HG03280 (cell line): Measurements from ENCODE around the gene COL25A1.
"Not testable (repeated sequence)": the region's sequence is repeated elsewhere in the genome, so short reads cannot be mapped to it uniquely, and the experiment has no call there.

ENCODE experiments used
- ATAC-seq: cut with Tn5 transposase; IDR thresholded peaks from one replicate; pipeline ENCODE4 v1.9.1; 2021; ENCODE audit warnings: mild to moderate bottlenecking, moderate library complexity; ENCODE audit not compliant: unreplicated experiment

COL25A1 gene

GRCh38 chr4:109020861-109021260 is 281.6 kb downstream of the COL25A1 start:
- no peak for ATAC-seq

- ATAC-seq: no peak
These were observed 286.3 kb downstream of the COL25A1 start for GRCh38 chr4:109016200-109016599.

- ATAC-seq: no peak
These were observed 287.0 kb downstream of the COL25A1 start for GRCh38 chr4:109015413-109015810.

GRCh38 chr4:109014593-109015412 is 287.7 kb downstream of the COL25A1 start:
- ATAC-seq: no peak

- no peak for ATAC-seq
These were observed 290.1 kb downstream of the COL25A1 start for GRCh38 chr4:109012286-109012880.

- no peak for ATAC-seq
These were observed 291.0 kb downstream of the COL25A1 start for GRCh38 chr4:109011241-109012026.

- no peak for ATAC-seq
These were observed 291.9 kb downstream of the COL25A1 start for GRCh38 chr4:109010521-109010920.

- no peak for ATAC-seq
These were observed 292.5 kb downstream of the COL25A1 start for GRCh38 chr4:109009909-109010308.

GRCh38 chr4:109007976-109008375 is 294.5 kb downstream of the COL25A1 start:
- no peak for ATAC-seq

- no peak for ATAC-seq
These were observed 296.9 kb downstream of the COL25A1 start for GRCh38 chr4:109005523-109005922.

- no peak for ATAC-seq
These were observed 298.0 kb downstream of the COL25A1 start for GRCh38 chr4:109004418-109004817.

- no peak for ATAC-seq
These were observed 298.5 kb downstream of the COL25A1 start for GRCh38 chr4:109003964-109004363.

- no peak for ATAC-seq
These were observed 310.7 kb downstream of the COL25A1 start for GRCh38 chr4:108991551-108992328.

GRCh38 chr4:108988464-108989195 is 313.8 kb downstream of the COL25A1 start:
- no peak for ATAC-seq

GRCh38 chr4:108984495-108984894 is 318.0 kb downstream of the COL25A1 start:
- not testable (repeated sequence) for ATAC-seq

- ATAC-seq: no peak
These were observed 319.9 kb downstream of the COL25A1 start for GRCh38 chr4:108982402-108983185.

- no peak for ATAC-seq
These were observed 321.8 kb downstream of the COL25A1 start for GRCh38 chr4:108980455-108981239.

- no peak for ATAC-seq
These were observed 322.7 kb downstream of the COL25A1 start for GRCh38 chr4:108979759-108980158.

- no peak for ATAC-seq
These were observed 324.4 kb downstream of the COL25A1 start for GRCh38 chr4:108978066-108978465.
